Right atrium auricular region (tissue), 2 donors: Measurements from ENCODE around the gene FAM24B. TPM values are rescaled to one million over a fixed set of nuclear protein-coding genes. Genes with fewer than 3 reads are reported as not detected.

Source experiments
- DNase-seq: peaks from one replicate; pipeline ENCODE4 v3.0.0-alpha.2; 2019; ENCODE audit warnings: low spot score
- H3K27ac ChIP-seq, 2 donors: fragments of 200-600 bp; sonication (generic); 1 replicate in 1 of 2; 2 replicates in 1 of 2; pipeline ENCODE4 v1.5.1; 2016 to 2019
- H3K27me3 ChIP-seq, 2 donors: fragments of 200-600 bp; sonication (generic); one replicate each; pipeline versions ENCODE4 v1.5.1 to v1.6.0; 2017 to 2019
- H3K36me3 ChIP-seq: fragments of 200-600 bp; sonication (generic); one replicate; pipeline ENCODE4 v1.5.1; 2016
- H3K4me1 ChIP-seq, 2 donors: fragments of 200-600 bp; sonication (generic); one replicate each; pipeline versions ENCODE4 v1.5.1 to v1.6.0; 2017 to 2019
- H3K4me3 ChIP-seq, 2 donors: fragments of 200-600 bp; sonication (generic); 1 replicate in 1 of 2; 2 replicates in 1 of 2; pipeline ENCODE4 v1.5.1; 2017 to 2019; ENCODE audit warnings: mild to moderate bottlenecking in 1 of 2, moderate library complexity in 1 of 2
- H3K9me3 ChIP-seq, 2 donors: fragments of 200-600 bp; sonication (generic); one replicate each; pipeline ENCODE4 v1.5.1; 2019
- total RNA-seq, 2 donors: library from RNA; depleted of rRNA; stranded (reverse); fragments of >200 nt; gene quantifications; one replicate each; pipeline ENCODE4 v1.1.0, GENCODE V29; 2016
- TF ChIP-seq, protein P1 (sequence below), 2 donors: fragments of 200-600 bp; sonication (generic); IDR thresholded peaks; one replicate each; pipeline ENCODE4 v1.5.1; 2019; ENCODE audit warnings: antibody characterized with exemption in 2 of 2

FAM24B gene
- total RNA-seq, 2 donors from 2014 or later: 1.1 to 1.7 TPM

DNA sequence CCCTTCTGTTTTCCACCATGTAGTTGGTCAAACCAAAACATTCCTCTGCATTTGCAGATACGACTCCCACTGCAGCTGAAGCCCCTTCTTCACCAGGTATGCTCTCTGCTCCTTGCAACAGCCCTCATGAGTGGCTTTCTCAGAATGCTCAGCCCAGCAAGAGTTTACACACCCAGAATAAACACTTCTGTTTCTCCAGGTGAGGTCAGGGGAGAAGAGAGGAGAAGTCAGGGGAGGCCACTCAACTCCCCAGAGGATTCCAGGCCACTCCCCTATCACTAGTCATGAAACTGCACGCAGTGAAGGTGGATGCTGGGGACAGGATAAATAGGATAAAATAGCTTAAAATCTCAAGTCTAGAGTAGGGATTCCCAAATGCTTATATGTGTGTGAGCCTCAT is 64.9 kb downstream of the FAM24B start:
- TF ChIP-seq, protein P1, sequence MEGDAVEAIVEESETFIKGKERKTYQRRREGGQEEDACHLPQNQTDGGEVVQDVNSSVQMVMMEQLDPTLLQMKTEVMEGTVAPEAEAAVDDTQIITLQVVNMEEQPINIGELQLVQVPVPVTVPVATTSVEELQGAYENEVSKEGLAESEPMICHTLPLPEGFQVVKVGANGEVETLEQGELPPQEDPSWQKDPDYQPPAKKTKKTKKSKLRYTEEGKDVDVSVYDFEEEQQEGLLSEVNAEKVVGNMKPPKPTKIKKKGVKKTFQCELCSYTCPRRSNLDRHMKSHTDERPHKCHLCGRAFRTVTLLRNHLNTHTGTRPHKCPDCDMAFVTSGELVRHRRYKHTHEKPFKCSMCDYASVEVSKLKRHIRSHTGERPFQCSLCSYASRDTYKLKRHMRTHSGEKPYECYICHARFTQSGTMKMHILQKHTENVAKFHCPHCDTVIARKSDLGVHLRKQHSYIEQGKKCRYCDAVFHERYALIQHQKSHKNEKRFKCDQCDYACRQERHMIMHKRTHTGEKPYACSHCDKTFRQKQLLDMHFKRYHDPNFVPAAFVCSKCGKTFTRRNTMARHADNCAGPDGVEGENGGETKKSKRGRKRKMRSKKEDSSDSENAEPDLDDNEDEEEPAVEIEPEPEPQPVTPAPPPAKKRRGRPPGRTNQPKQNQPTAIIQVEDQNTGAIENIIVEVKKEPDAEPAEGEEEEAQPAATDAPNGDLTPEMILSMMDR (IDR thresholded peaks at IDR 0.05): no peak
- Histone ChIP-seq H3K27ac (no peak overlapping the region), H3K4me3 (no peak overlapping the region), H3K27me3 (peaks cover 0 to 7% of the 10 kb centered on the region in 2 donors), H3K4me1 (no peaks in the 10 kb centered on the region), H3K9me3 (no peaks in the 10 kb centered on the region), H3K36me3 (no peaks in the 10 kb centered on the region)
- no peak for DNase-seq

DNA sequence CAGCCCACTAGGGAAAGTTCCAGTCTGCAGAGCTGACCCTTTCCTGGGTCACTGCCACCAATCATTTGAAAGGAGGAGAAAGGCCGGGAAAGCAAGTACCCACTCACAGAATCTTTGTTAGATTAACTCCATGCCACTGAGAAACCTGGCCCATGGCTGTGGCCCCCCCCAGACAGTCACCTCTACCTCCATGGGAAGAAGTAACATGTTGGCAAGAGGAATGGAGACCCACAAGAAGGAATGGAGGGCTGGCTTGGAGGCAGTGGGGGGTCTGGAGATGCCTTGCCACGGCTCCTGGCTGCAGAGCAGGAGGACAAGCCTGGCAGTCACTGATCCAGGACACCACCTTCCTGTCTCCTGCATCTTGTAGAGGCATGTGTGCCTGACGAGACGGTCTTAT is 66.6 kb downstream of the FAM24B start:
- no peaks in the 10 kb centered on the region for H3K4me1 ChIP-seq
- H3K4me3 ChIP-seq: no peak overlapping the region
- TF ChIP-seq, protein P1 (IDR thresholded peaks at IDR 0.05): no peak
- H3K27ac ChIP-seq: no peak overlapping the region
- no peaks in the 10 kb centered on the region for H3K27me3 ChIP-seq
- H3K9me3 ChIP-seq: no peaks in the 10 kb centered on the region
- no peaks in the 10 kb centered on the region for H3K36me3 ChIP-seq
- no peak for DNase-seq

DNA sequence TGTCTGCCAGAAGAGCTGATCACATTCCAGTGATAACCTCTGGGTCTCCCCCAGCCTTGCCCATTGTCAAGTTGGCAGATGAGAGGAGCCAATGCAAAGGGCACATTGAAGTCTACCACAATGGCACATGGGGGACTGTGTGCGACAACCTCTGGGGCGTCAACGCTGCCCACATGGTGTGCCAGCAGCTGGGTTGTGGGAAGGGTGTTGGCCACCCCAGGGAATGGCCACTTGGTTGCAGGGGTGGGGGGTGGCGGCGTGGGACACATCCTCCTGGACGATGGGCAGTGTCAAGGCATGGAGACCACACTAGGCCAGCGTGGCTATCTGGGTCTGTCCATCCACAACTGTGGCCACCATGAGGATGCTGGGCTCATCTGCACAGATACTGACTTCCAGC is 77.1 kb downstream of the FAM24B start:
- no peaks in the 10 kb centered on the region for H3K4me1 ChIP-seq
- no peaks in the 10 kb centered on the region for H3K36me3 ChIP-seq
- TF ChIP-seq, protein P1 (IDR thresholded peaks at IDR 0.05): no peak
- DNase-seq: no peak
- H3K9me3 ChIP-seq: no peaks in the 10 kb centered on the region
- H3K27ac ChIP-seq: no peak overlapping the region
- H3K4me3 ChIP-seq: no peak overlapping the region
- no peaks in the 10 kb centered on the region for H3K27me3 ChIP-seq

Other genes with a start within 250 kb of the FAM24B start
- gene C10orf120, start 179.7 kb downstream of the FAM24B start, total RNA-seq: not detected
- under 1 TPM in 1 of 2 donors, not detected in 1; 0.31 TPM for gene CUZD1, start 33.7 kb downstream of the FAM24B start, total RNA-seq
- not detected for gene FAM24A, start 31.0 kb upstream of the FAM24B start, total RNA-seq
- 1 to 10 TPM; 4.1 to 4.4 TPM for gene C10orf88, start 74.6 kb upstream of the FAM24B start, total RNA-seq
- 1 to 10 TPM; 3.0 to 5.9 TPM for gene PSTK, start 100.8 kb upstream of the FAM24B start, total RNA-seq
- gene IKZF5, start 129.2 kb upstream of the FAM24B start, total RNA-seq: 1 to 10 TPM; 5.0 to 7.9 TPM
- 10 to 100 TPM; 17.7 to 41.1 TPM for gene ACADSB, start 129.4 kb upstream of the FAM24B start, total RNA-seq